SK-N-MC (cell line): ENCODE measurements around the gene GGA2.

ENCODE experiments used
- EZH2 ChIP-seq: fragments of 200-600 bp; sonication (generic); IDR thresholded peaks from one replicate; pipeline ENCODE4 v1.6.1; 2017; ENCODE audit warnings: antibody characterized with exemption
- POLR2AphosphoS5 ChIP-seq: IDR thresholded peaks from 2 replicates; pipeline ENCODE4 v1.6.1; 2012; ENCODE audit warnings: mild to moderate bottlenecking, low read depth, low read length, borderline replicate concordance

DNA sequence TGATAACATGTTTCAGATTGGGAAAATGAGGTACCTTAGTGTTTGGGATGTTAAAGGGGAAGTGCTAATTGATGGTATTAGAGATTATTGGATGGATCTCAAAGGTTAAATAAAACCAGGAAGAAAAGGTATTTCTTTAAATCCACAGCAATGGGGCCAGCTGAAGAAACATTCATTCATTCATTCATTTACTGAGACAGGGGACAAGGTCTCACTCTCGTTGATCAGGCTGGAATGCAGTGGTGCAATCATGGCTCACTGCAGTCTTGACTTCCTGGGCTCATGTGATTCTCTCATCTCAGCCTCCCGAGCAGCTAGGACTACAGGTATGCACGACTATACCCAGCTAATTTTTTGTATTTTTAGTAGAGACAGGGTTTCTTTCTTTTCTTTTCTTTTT lies 27.1 kb upstream of the GGA2 start:
- TF ChIP-seq POLR2AphosphoS5 (no peak), EZH2 (no peak)
